CD14-positive monocyte (primary cell): ENCODE data around the gene VWF. TPM values are rescaled to one million over a fixed set of nuclear protein-coding genes. Genes with fewer than 3 reads are reported as not detected.
"Not testable (repeated sequence)": the region's sequence is repeated elsewhere in the genome, so short reads cannot be mapped to it uniquely, and the experiment has no call there.

ENCODE experiments used
- DNase-seq, 3 donors: peaks; one replicate each; pipeline ENCODE4 v3.0.0-alpha.2; 2011 to 2022
- H2AFZ ChIP-seq: 2 replicates; pipeline ENCODE4 v1.6.0; 2012; ENCODE audit warnings: mild to moderate bottlenecking, low read depth, low read length, inconsistent platforms; ENCODE audit not compliant: insufficient read depth, poor library complexity, severe bottlenecking
- H3K27ac ChIP-seq, 2 donors: 1 replicate in 1 of 2; 2 replicates in 1 of 2; pipeline ENCODE4 v1.5.1; 2012 to 2013; ENCODE audit warnings: low read length in 2 of 2, control low read depth in 1 of 2, inconsistent platforms in 1 of 2, low read depth in 1 of 2, mild to moderate bottlenecking in 1 of 2
- H3K27me3 ChIP-seq, 2 donors: one replicate each; pipeline versions ENCODE4 v1.6.0 to v1.6.1; 2011 to 2013; ENCODE audit warnings: low read length in 2 of 2; ENCODE audit not compliant: control insufficient read depth in 2 of 2, insufficient read depth in 2 of 2
- H3K36me3 ChIP-seq, 2 donors: replicated peaks in 1 of 2; 1 replicate in 1 of 2; 2 replicates in 1 of 2; pipeline versions ENCODE4 v1.5.1 to v1.6.1; 2012 to 2013; ENCODE audit warnings: low read length in 2 of 2, control low read depth in 1 of 2, inconsistent platforms in 1 of 2, mild to moderate bottlenecking in 1 of 2; ENCODE audit not compliant: insufficient read depth in 2 of 2, control insufficient read depth in 1 of 2
- H3K4me1 ChIP-seq, 2 donors: 1 replicate in 1 of 2; 2 replicates in 1 of 2; pipeline versions ENCODE4 v1.5.1 to v1.6.1; 2012 to 2013; ENCODE audit warnings: low read length in 2 of 2, control low read depth in 1 of 2, inconsistent platforms in 1 of 2, mild to moderate bottlenecking in 1 of 2, moderate library complexity in 1 of 2; ENCODE audit not compliant: insufficient read depth in 2 of 2, control insufficient read depth in 1 of 2
- H3K4me2 ChIP-seq: replicated peaks from 2 replicates; pipeline ENCODE3; 2012; ENCODE audit warnings: low read length, moderate library complexity, mild to moderate bottlenecking; ENCODE audit not compliant: poor library complexity, severe bottlenecking; ENCODE audit errors: extremely low read depth
- H3K4me3 ChIP-seq, 3 experiments: fragments of 200-600 bp in 1 of 3; sonication (generic) in 1 of 3; replicated peaks in 1 of 3; 1 replicate in 2 of 3; 2 replicates in 1 of 3; pipeline ENCODE4 v1.5.1; 2011 to 2013; ENCODE audit warnings: low read length in 3 of 3, mild to moderate bottlenecking in 3 of 3, control low read depth in 2 of 3, low read depth in 2 of 3, inconsistent platforms in 1 of 3, moderate library complexity in 1 of 3
- H3K79me2 ChIP-seq: 2 replicates; pipeline ENCODE4 v1.6.0; 2012; ENCODE audit warnings: mild to moderate bottlenecking, control low read depth, inconsistent platforms, low read length, moderate library complexity; ENCODE audit not compliant: insufficient read depth
- H3K9ac ChIP-seq: 2 replicates; pipeline ENCODE4 v1.6.0; 2017; ENCODE audit warnings: low read length, mild to moderate bottlenecking; ENCODE audit not compliant: insufficient read depth, poor library complexity, severe bottlenecking
- H3K9me3 ChIP-seq, 2 donors: replicated peaks in 1 of 2; 1 replicate in 1 of 2; 2 replicates in 1 of 2; pipeline versions ENCODE4 v1.5.1 to v1.6.1; 2012 to 2013; ENCODE audit warnings: low read length in 2 of 2, control low read depth in 1 of 2; ENCODE audit not compliant: control insufficient read depth in 1 of 2, insufficient read depth in 1 of 2
- H4K20me1 ChIP-seq: 2 replicates; pipeline ENCODE4 v1.6.0; 2012; ENCODE audit warnings: mild to moderate bottlenecking, low read length, control low read depth, moderate library complexity; ENCODE audit not compliant: insufficient read depth
- H3K27ac Mint-ChIP-seq, 7 donors: one replicate each; pipeline ENCODE4 v1.8.0; 2020; ENCODE audit warnings: mild to moderate bottlenecking in 7 of 7, mixed read lengths in 7 of 7, moderate library complexity in 6 of 7, inconsistent platforms in 2 of 7
- H3K27me3 Mint-ChIP-seq, 3 donors: one replicate each; pipeline ENCODE4 v1.8.0; 2021 to 2022; ENCODE audit warnings: low read depth in 3 of 3, mild to moderate bottlenecking in 3 of 3, mixed read lengths in 3 of 3, moderate library complexity in 3 of 3, inconsistent platforms in 1 of 3
- H3K36me3 Mint-ChIP-seq, 2 donors: one replicate each; pipeline ENCODE4 v1.8.0; 2020; ENCODE audit warnings: mixed read lengths in 2 of 2, inconsistent platforms in 1 of 2, mild to moderate bottlenecking in 1 of 2
- H3K4me1 Mint-ChIP-seq: one replicate; pipeline ENCODE4 v1.8.0; 2020; ENCODE audit warnings: mild to moderate bottlenecking, mixed read lengths
- H3K4me3 Mint-ChIP-seq, 2 donors: one replicate each; pipeline ENCODE4 v1.8.0; 2020; ENCODE audit warnings: mild to moderate bottlenecking in 2 of 2, mixed read lengths in 2 of 2, moderate library complexity in 1 of 2
- H3K9me3 Mint-ChIP-seq, 7 donors: one replicate each; pipeline ENCODE4 v1.8.0; 2020 to 2022; ENCODE audit warnings: mixed read lengths in 7 of 7, mild to moderate bottlenecking in 6 of 7, moderate library complexity in 6 of 7, inconsistent platforms in 2 of 7
- WGBS: methylation state at CpG from one replicate; pipeline ENCODE4 v1.1.5; 2013; ENCODE audit warnings: missing lambda C conversion rate; ENCODE audit not compliant: insufficient coverage; 5-methylcytosine and 5-hydroxymethylcytosine counted together
- intact Hi-C, 2 donors: fragments of 100-400 bp; cut with micrococcal nuclease; formaldehyde crosslinking; loops; one replicate each; pipeline versions ENCODE4 v1.15.0 to v1.15.1; 2023
- polyA plus RNA-seq, 3 donors: library from polyadenylated mRNA; depleted of rRNA in 1 of 3; unstranded in 2 of 3; stranded (reverse) in 1 of 3; fragments of 300-500 nt in 2 of 3; fragments of >200 nt in 1 of 3; fragmentation: Illumina TruSeq in 2 of 3; gene quantifications; 1 replicate in 2 of 3; 2 replicates in 1 of 3; pipeline ENCODE4 v1.2.3, GENCODE V29; 2012 to 2021
- TF ChIP-seq, protein P1 (sequence below): fragments of 200-600 bp; IDR thresholded peaks from one replicate; pipeline ENCODE4 v1.8.0; 2022; ENCODE audit warnings: antibody characterized with exemption, mild to moderate bottlenecking

The VWF gene
- polyA plus RNA-seq, 3 donors: 0.17 to 0.49 (median 0.48) TPM

- Histone ChIP-seq H3K27ac (peak overlapping the region in 1 of 2 donors; percentile 42), H3K4me2 (no peak overlapping the region), H3K4me1 (peaks cover 75 to 77% of the 10 kb centered on the region in 2 donors), H2AFZ (no peak overlapping the region), H3K79me2 (no peaks in the 10 kb centered on the region), H4K20me1 (no peaks in the 10 kb centered on the region), H3K36me3 (no peaks in the 10 kb centered on the region), H3K27me3 (no peaks in the 10 kb centered on the region), H3K4me3 (no peak overlapping the region), H3K9ac (no peak overlapping the region), H3K9me3 (no peaks in the 10 kb centered on the region)
- DNase-seq: peak; percentile 31 to 62 (median 50)
- Mint-ChIP-seq H3K36me3 (peaks cover 16 to 22% of the 10 kb centered on the region in 2 donors), H3K27me3 (peaks cover 4 to 13% (median 6%) of the 10 kb centered on the region in 3 donors), H3K4me1 (peaks cover 67% of the 10 kb centered on the region), H3K27ac (peak overlapping the region; percentile 83 to 100 (median 99)), H3K9me3 (peaks cover 0 to 6% (median 3%) of the 10 kb centered on the region in 7 donors), H3K4me3 (no peak overlapping the region)
- 17% methylated on average over 1 of the region's 4 CpGs for WGBS
- intact Hi-C loops: no loop called here
- TF ChIP-seq, protein P1, sequence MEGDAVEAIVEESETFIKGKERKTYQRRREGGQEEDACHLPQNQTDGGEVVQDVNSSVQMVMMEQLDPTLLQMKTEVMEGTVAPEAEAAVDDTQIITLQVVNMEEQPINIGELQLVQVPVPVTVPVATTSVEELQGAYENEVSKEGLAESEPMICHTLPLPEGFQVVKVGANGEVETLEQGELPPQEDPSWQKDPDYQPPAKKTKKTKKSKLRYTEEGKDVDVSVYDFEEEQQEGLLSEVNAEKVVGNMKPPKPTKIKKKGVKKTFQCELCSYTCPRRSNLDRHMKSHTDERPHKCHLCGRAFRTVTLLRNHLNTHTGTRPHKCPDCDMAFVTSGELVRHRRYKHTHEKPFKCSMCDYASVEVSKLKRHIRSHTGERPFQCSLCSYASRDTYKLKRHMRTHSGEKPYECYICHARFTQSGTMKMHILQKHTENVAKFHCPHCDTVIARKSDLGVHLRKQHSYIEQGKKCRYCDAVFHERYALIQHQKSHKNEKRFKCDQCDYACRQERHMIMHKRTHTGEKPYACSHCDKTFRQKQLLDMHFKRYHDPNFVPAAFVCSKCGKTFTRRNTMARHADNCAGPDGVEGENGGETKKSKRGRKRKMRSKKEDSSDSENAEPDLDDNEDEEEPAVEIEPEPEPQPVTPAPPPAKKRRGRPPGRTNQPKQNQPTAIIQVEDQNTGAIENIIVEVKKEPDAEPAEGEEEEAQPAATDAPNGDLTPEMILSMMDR: no peak
Measured at GRCh38 chr12:6143303-6143675, 18.8 kb upstream of the VWF start.

DNA sequence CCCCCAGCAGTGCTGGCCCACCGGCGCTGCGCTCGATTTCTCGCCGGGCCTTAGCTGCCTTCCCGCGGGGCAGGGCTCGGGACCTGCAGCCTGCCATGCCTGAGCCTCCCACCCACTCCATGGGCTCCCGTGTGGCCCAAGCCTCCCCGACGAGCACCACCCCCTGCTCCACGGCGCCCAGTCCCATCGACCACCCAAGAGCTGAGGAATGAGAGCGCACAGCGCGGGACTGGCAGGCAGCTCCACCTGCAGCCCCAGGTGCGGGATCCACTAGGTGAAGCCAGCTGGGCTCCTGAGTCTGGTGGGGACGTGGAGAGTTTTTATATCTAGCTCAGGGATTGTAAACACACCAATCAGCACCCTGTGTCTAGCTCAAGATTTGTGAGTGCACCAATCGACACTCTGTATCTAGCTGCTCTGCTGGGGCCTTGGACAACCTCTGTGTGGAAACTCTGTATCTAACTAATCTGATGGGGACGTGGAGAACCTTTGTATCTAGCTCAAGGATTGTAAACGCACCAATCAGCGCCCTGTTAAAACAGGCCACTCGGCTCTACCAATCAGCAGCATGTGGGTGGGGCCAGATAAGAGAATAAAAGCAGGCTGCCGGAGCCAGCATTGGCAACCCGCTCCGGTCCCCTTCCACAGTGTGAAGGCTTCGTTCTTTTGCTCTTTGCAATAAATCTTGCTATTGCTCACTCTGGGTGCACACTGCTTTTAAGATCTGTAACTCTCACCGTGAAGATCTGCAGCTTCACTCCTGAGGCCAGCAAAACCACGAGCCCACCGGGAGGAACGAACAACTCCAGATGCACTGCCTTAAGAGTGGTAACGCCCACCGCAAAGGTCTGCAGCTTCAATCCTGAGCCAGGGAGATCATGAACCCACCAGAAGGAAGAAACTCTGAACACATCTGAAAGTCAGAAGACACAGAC, 18.2 kb upstream of the VWF start:
- intact Hi-C loops, H3K79me2 ChIP-seq, H3K9ac ChIP-seq, H3K27me3 ChIP-seq, H4K20me1 ChIP-seq, H3K9me3 ChIP-seq, DNase-seq, H3K4me2 ChIP-seq, H2AFZ ChIP-seq, H3K4me3 Mint-ChIP-seq, H3K27me3 Mint-ChIP-seq, H3K4me3 ChIP-seq, H3K36me3 ChIP-seq, H3K9me3 Mint-ChIP-seq: not testable (repeated sequence)
- Mint-ChIP-seq H3K27ac (peak overlapping the region; percentile 91 to 100 (median 99)), H3K4me1 (peaks cover 68% of the 10 kb centered on the region), H3K36me3 (peaks cover 16 to 27% of the 10 kb centered on the region in 2 donors)
- H3K4me1 ChIP-seq: peaks cover 80 to 83% of the 10 kb centered on the region in 2 donors
- H3K27ac ChIP-seq: peak overlapping the region; percentile 95 to 99
- 58% methylated on average over 26 of the region's 35 CpGs for WGBS

- H3K4me3 Mint-ChIP-seq: peak overlapping the region in 1 of 2 donors; percentile 59
- not testable (repeated sequence) for H3K9me3 ChIP-seq, H2AFZ ChIP-seq, H3K4me2 ChIP-seq, H3K27me3 ChIP-seq, H4K20me1 ChIP-seq, H3K9me3 Mint-ChIP-seq, H3K79me2 ChIP-seq, H3K36me3 ChIP-seq, DNase-seq
- intact Hi-C loops: loop anchor here in 1 of 2 donors (2.0 kb wide), 2 partner anchors 25 to 67 kb away; no protein-coding TSS in a partner anchor
- peaks cover 68% of the 10 kb centered on the region for H3K4me1 Mint-ChIP-seq
- peak overlapping the region; percentile 95 to 99 for H3K27ac ChIP-seq
- peaks cover 19 to 27% of the 10 kb centered on the region in 2 donors for H3K36me3 Mint-ChIP-seq
- peak overlapping the region; percentile 74 for H3K9ac ChIP-seq
- H3K4me3 ChIP-seq: peak overlapping the region in 1 of 3 experiments; percentile 14
- peak overlapping the region; percentile 99 to 100 (median 99) for H3K27ac Mint-ChIP-seq
- WGBS: 81% methylated on average over 12 of the region's 16 CpGs
- H3K4me1 ChIP-seq: peaks cover 80 to 83% of the 10 kb centered on the region in 2 donors
- H3K27me3 Mint-ChIP-seq: peaks cover 0 to 12% (median 4%) of the 10 kb centered on the region in 3 donors
Measured at GRCh38 chr12:6141731-6142367, 17.4 kb upstream of the VWF start.
